Smooth muscle cell (in vitro differentiated cells): ENCODE results near the gene CHD2. TPM values are rescaled to one million over a fixed set of nuclear protein-coding genes. Genes with fewer than 3 reads are reported as not detected.
A peak's percentile ranks its signal among the peaks of the same experiment; 100 is the strongest.

Experiments used
- DNase-seq: peaks from one replicate; lab custom pipeline; 2025; ENCODE audit not compliant: unreplicated experiment; lab: John Stamatoyannopoulos, UW
- H2AFZ ChIP-seq: fragments of 200-600 bp; sonication (generic); 2 replicates; pipeline ENCODE4 v1.6.0; 2016; ENCODE audit warnings: antibody characterized with exemption, low read depth, mild to moderate bottlenecking
- H3F3A ChIP-seq: fragments of 200-600 bp; sonication (generic); 2 replicates; pipeline ENCODE4 v1.6.0; 2017; ENCODE audit warnings: antibody characterized with exemption, low read depth
- H3K27ac ChIP-seq: fragments of 200-600 bp; sonication (generic); 2 replicates; pipeline ENCODE4 v1.5.1; 2016; ENCODE audit warnings: low read depth, mild to moderate bottlenecking
- H3K27me3 ChIP-seq: fragments of 200-600 bp; sonication (generic); 2 replicates; pipeline ENCODE4 v1.6.1; 2016; ENCODE audit warnings: low read depth, mild to moderate bottlenecking
- H3K36me3 ChIP-seq: fragments of 200-600 bp; sonication (generic); 2 replicates; pipeline ENCODE4 v1.5.1; 2016; ENCODE audit warnings: low read depth
- H3K4me1 ChIP-seq: fragments of 200-600 bp; sonication (generic); 2 replicates; pipeline ENCODE4 v1.5.1; 2016; ENCODE audit warnings: low read depth
- H3K4me2 ChIP-seq: fragments of 200-600 bp; sonication (generic); 2 replicates; pipeline ENCODE4 v1.6.0; 2016; ENCODE audit warnings: mild to moderate bottlenecking
- H3K4me3 ChIP-seq: fragments of 200-600 bp; sonication (generic); 2 replicates; pipeline ENCODE4 v1.5.1; 2016; ENCODE audit warnings: mild to moderate bottlenecking
- H3K79me2 ChIP-seq: fragments of 200-600 bp; sonication (generic); 2 replicates; pipeline ENCODE4 v1.6.0; 2016; ENCODE audit warnings: low read depth, mild to moderate bottlenecking
- H3K9ac ChIP-seq: fragments of 200-600 bp; sonication (generic); 2 replicates; pipeline ENCODE4 v1.6.0; 2016; ENCODE audit warnings: low read depth
- H3K9me3 ChIP-seq: fragments of 200-600 bp; sonication (generic); replicated peaks from 2 replicates; pipeline ENCODE4 v1.5.1; 2016; ENCODE audit warnings: low read depth
- H4K20me1 ChIP-seq: fragments of 200-600 bp; sonication (generic); 2 replicates; pipeline ENCODE4 v1.6.0; 2016; ENCODE audit warnings: low read depth
- WGBS: methylation state at CpG from one replicate; pipeline ENCODE4 v1.1.7; 2016; ENCODE audit warnings: low lambda C conversion rate; 5-methylcytosine and 5-hydroxymethylcytosine counted together
- polyA plus RNA-seq: library from polyadenylated mRNA; unstranded; fragments of >200 nt; fragmentation: Nextera tagmentation; extraction: Ambion mirVana; gene quantifications from 2 replicates; pipeline ENCODE4 v1.2.1, GENCODE V29; 2016
- total RNA-seq: library from RNA; depleted of rRNA; stranded (reverse); fragments of >200 nt; gene quantifications from 2 replicates; pipeline ENCODE4 v1.2.3, GENCODE V29; 2014
- TF ChIP-seq, protein P1 (sequence below): fragments of 200-600 bp; sonication (generic); IDR thresholded peaks from 2 replicates; pipeline ENCODE4 v1.5.1; 2017; ENCODE audit warnings: borderline replicate concordance, mild to moderate bottlenecking, antibody characterized with exemption; ENCODE audit not compliant: insufficient read depth, poor library complexity, severe bottlenecking

The CHD2 gene
- total and polyA plus RNA-seq, 2 experiments from 2014 or later: 64.4 to 99.2 TPM

DNA sequence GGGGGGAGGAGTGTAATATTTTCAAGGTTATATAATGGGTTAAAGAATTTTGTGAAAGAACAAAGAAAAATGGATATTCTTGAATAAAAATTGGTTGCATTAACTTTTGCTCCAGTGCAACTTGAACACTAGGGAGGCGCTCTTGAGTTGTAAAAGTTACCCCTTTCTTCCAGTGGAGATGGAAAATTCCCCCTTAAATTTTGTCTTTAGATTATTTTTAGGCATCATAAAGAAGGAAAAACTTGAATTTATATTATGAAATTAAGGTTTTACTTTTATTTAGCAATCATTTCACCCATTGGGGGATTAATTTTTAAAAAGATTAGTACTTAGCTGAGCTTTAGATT is 550 bp upstream of the CHD2 start:
- no peak for DNase-seq
- 72% methylated on average over 1 of the region's 1 CpG for WGBS
- Histone ChIP-seq H3K9me3 (no peaks in the 10 kb centered on the region), H3K4me3 (peak overlapping the region; percentile 93), H3K4me2 (peak overlapping the region; percentile 98), H3K27ac (peak overlapping the region; percentile 100), H3K9ac (no peak overlapping the region), H2AFZ (no peak overlapping the region), H3K4me1 (peaks cover 12% of the 10 kb centered on the region), H3K27me3 (no peaks in the 10 kb centered on the region), H3F3A (peaks cover 49% of the 10 kb centered on the region), H3K36me3 (no peaks in the 10 kb centered on the region), H4K20me1 (peaks cover 5% of the 10 kb centered on the region), H3K79me2 (peaks cover 96% of the 10 kb centered on the region)
- TF ChIP-seq, protein P1, sequence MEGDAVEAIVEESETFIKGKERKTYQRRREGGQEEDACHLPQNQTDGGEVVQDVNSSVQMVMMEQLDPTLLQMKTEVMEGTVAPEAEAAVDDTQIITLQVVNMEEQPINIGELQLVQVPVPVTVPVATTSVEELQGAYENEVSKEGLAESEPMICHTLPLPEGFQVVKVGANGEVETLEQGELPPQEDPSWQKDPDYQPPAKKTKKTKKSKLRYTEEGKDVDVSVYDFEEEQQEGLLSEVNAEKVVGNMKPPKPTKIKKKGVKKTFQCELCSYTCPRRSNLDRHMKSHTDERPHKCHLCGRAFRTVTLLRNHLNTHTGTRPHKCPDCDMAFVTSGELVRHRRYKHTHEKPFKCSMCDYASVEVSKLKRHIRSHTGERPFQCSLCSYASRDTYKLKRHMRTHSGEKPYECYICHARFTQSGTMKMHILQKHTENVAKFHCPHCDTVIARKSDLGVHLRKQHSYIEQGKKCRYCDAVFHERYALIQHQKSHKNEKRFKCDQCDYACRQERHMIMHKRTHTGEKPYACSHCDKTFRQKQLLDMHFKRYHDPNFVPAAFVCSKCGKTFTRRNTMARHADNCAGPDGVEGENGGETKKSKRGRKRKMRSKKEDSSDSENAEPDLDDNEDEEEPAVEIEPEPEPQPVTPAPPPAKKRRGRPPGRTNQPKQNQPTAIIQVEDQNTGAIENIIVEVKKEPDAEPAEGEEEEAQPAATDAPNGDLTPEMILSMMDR: peak; percentile 50

- no peaks in the 10 kb centered on the region for H3K9me3 ChIP-seq
- H3K36me3 ChIP-seq: no peaks in the 10 kb centered on the region
- H3F3A ChIP-seq: peaks cover 57% of the 10 kb centered on the region
- no peak for DNase-seq
- TF ChIP-seq, protein P1: no peak
- H3K27me3 ChIP-seq: no peaks in the 10 kb centered on the region
- peak overlapping the region; percentile 93 for H3K4me3 ChIP-seq
- no peak overlapping the region for H2AFZ ChIP-seq
- H3K9ac ChIP-seq: peak overlapping the region; percentile 97
- H3K4me1 ChIP-seq: peaks cover 23% of the 10 kb centered on the region
- peak overlapping the region; percentile 100 for H3K27ac ChIP-seq
- H3K4me2 ChIP-seq: peak overlapping the region; percentile 98
- peaks cover 96% of the 10 kb centered on the region for H3K79me2 ChIP-seq
- under 1% methylated on average over 6 of the region's 6 CpGs for WGBS
- H4K20me1 ChIP-seq: no peaks in the 10 kb centered on the region
Measured at GRCh38 chr15:92900731-92901071, 577 bp downstream of the CHD2 start.

DNA sequence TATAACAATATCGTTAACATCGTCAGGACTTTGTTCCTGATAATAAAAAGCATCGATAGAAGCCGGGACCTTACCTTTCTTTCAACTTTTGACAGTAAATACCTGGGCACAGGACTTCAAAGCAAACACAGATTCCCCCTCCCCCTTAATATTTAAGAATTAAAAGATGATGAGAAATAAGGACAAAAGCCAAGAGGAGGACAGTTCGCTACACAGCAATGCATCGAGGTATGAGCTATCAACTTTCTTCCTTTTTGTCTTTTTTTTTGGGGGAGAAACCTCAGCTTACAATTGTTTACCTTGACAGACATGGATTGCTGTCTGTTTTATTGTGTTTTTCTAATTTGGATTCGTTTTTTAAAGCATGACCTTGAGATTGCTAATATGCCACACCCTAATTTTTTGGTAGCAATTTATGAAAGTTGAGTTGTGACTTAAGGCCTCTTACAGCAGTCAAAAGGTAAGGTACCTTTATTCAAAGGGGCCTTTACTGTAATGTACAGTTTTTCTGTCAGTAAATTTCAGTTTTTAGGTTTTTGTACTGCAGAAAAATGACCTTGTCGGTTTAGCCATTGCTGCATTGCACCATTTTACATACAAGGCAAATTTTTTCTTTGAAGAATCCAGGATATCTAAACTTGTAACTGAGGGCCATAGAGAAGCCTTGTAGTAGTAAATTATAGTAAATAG is 1.1 kb downstream of the CHD2 start:
- peak overlapping the region; percentile 97 for H3K9ac ChIP-seq
- peak overlapping the region; percentile 98 for H3K4me2 ChIP-seq
- no peaks in the 10 kb centered on the region for H3K9me3 ChIP-seq
- H3K27ac ChIP-seq: peak overlapping the region; percentile 100
- DNase-seq: no peak
- TF ChIP-seq, protein P1: no peak
- 2% methylated on average over 8 of the region's 8 CpGs for WGBS
- H3K4me1 ChIP-seq: peaks cover 28% of the 10 kb centered on the region
- H4K20me1 ChIP-seq: peaks cover 4% of the 10 kb centered on the region
- H3K36me3 ChIP-seq: no peaks in the 10 kb centered on the region
- peak overlapping the region; percentile 93 for H3K4me3 ChIP-seq
- H3K27me3 ChIP-seq: no peaks in the 10 kb centered on the region
- H3K79me2 ChIP-seq: peaks cover 96% of the 10 kb centered on the region
- H2AFZ ChIP-seq: no peak overlapping the region
- peaks cover 55% of the 10 kb centered on the region for H3F3A ChIP-seq

- H2AFZ ChIP-seq: no peak overlapping the region
- H3K4me3 ChIP-seq: peak overlapping the region; percentile 93
- peak overlapping the region; percentile 98 for H3K4me2 ChIP-seq
- H3K27me3 ChIP-seq: no peaks in the 10 kb centered on the region
- peak overlapping the region; percentile 100 for H3K27ac ChIP-seq
- DNase-seq: no peak
- no peaks in the 10 kb centered on the region for H3K36me3 ChIP-seq
- peaks cover 36% of the 10 kb centered on the region for H3K4me1 ChIP-seq
- H3F3A ChIP-seq: peaks cover 53% of the 10 kb centered on the region
- WGBS: 0% methylated on average over 2 of the region's 2 CpGs
- H4K20me1 ChIP-seq: peaks cover 9% of the 10 kb centered on the region
- TF ChIP-seq, protein P1: no peak
- H3K9ac ChIP-seq: peak overlapping the region; percentile 97
- H3K9me3 ChIP-seq: no peaks in the 10 kb centered on the region
- peaks cover 96% of the 10 kb centered on the region for H3K79me2 ChIP-seq
Measured at GRCh38 chr15:92901995-92902394, 1.9 kb downstream of the CHD2 start.
